Esophagus squamous epithelium (tissue), 5 donors: ENCODE results near the gene TCP11L1. TPM values are rescaled to one million over a fixed set of nuclear protein-coding genes. Genes with fewer than 3 reads are reported as not detected.

Experiments used
- DNase-seq: peaks from one replicate; lab custom pipeline; 2025; lab: John Stamatoyannopoulos, UW
- H3K27ac ChIP-seq, 4 donors: fragments of 200-600 bp; sonication (generic); one replicate each; pipeline ENCODE4 v1.5.1; 2016 to 2019; ENCODE audit warnings: mild to moderate bottlenecking in 1 of 4
- H3K27me3 ChIP-seq, 4 donors: fragments of 200-600 bp; sonication (generic); 1 replicate in 3 of 4; 2 replicates in 1 of 4; pipeline versions ENCODE4 v1.5.1 to v1.6.0; 2017 to 2021; ENCODE audit warnings: antibody characterized with exemption in 1 of 4
- H3K36me3 ChIP-seq, 3 donors: fragments of 200-600 bp; sonication (generic); one replicate each; pipeline ENCODE4 v1.5.1; 2016 to 2019
- H3K4me1 ChIP-seq, 3 donors: fragments of 200-600 bp; sonication (generic); one replicate each; pipeline ENCODE4 v1.5.1; 2017 to 2019
- H3K4me3 ChIP-seq, 4 donors: fragments of 200-600 bp; sonication (generic); 1 replicate in 3 of 4; 2 replicates in 1 of 4; pipeline ENCODE4 v1.5.1; 2016 to 2019; ENCODE audit warnings: mild to moderate bottlenecking in 2 of 4, moderate library complexity in 1 of 4
- H3K9me3 ChIP-seq, 3 donors: fragments of 200-600 bp; sonication (generic); one replicate each; pipeline ENCODE4 v1.5.1; 2016 to 2019
- POLR2A ChIP-seq, 4 donors: fragments of 450-650 bp; IDR thresholded peaks; one replicate each; pipeline ENCODE4 v1.6.1; 2017; ENCODE audit warnings: antibody characterized with exemption in 4 of 4, mild to moderate bottlenecking in 4 of 4, moderate library complexity in 3 of 4
- WGBS, 2 donors: methylation state at CpG; one replicate each; pipeline ENCODE4 v1.1.5; 2018; 5-methylcytosine and 5-hydroxymethylcytosine counted together
- intact Hi-C: fragments of 100-400 bp; cut with DNase I; formaldehyde crosslinking; loops from one replicate; pipeline ENCODE4 v1.15.0; 2022
- total RNA-seq, 4 donors: library from RNA; depleted of rRNA; stranded (reverse); fragments of >200 nt; gene quantifications; one replicate each; pipeline ENCODE4 v1.1.0, GENCODE V29; 2016
- TF ChIP-seq, protein P1 (sequence below), 6 experiments: fragments of 450-650 bp in 4 of 6; fragments of 200-600 bp in 2 of 6; sonication (generic) in 2 of 6; IDR thresholded peaks; one replicate each; pipeline ENCODE4 v1.5.1; 2016 to 2019; ENCODE audit warnings: antibody characterized with exemption in 6 of 6, mild to moderate bottlenecking in 4 of 6, moderate library complexity in 4 of 6
- donor health status: DM: yes; HTN: yes; CAD: no.

Gene TCP11L1
- total RNA-seq, 4 donors from 2014 or later, result 15.0 to 31.8 (median 17.7) TPM

DNA sequence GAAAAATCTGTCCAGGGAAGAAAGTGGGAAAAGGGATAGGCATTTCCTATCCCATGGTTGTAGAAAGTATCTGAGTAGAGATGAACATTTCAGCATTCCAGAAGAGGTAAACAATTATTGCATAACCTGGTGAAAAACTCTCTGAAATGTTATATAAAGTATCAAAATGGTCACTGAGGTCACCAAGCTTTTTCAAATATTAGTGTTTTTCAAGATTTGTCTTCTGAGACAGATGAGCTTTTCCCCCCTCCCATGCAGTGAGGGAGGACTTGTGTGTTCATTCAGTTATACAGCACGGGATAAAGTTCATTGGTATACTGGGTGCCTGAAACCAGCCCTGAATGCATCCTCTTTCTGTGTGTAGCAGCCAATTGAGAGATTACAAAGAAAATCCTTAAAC lies 25.6 kb upstream of the TCP11L1 start:
- peaks cover 3 to 44% (median 6%) of the 10 kb centered on the region in 3 donors for H3K4me1 ChIP-seq
- peaks cover 0 to 11% (median 0%) of the 10 kb centered on the region in 4 donors for H3K27me3 ChIP-seq
- DNase-seq, result no peak
- no peak overlapping the region for H3K4me3 ChIP-seq
- TF ChIP-seq POLR2A (IDR thresholded peaks at IDR 0.05), result no peak
- TF ChIP-seq, protein P1, sequence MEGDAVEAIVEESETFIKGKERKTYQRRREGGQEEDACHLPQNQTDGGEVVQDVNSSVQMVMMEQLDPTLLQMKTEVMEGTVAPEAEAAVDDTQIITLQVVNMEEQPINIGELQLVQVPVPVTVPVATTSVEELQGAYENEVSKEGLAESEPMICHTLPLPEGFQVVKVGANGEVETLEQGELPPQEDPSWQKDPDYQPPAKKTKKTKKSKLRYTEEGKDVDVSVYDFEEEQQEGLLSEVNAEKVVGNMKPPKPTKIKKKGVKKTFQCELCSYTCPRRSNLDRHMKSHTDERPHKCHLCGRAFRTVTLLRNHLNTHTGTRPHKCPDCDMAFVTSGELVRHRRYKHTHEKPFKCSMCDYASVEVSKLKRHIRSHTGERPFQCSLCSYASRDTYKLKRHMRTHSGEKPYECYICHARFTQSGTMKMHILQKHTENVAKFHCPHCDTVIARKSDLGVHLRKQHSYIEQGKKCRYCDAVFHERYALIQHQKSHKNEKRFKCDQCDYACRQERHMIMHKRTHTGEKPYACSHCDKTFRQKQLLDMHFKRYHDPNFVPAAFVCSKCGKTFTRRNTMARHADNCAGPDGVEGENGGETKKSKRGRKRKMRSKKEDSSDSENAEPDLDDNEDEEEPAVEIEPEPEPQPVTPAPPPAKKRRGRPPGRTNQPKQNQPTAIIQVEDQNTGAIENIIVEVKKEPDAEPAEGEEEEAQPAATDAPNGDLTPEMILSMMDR (IDR thresholded peaks at IDR 0.05), result no peak
- H3K36me3 ChIP-seq, result no peaks in the 10 kb centered on the region
- WGBS, 2 donors, result 47 to 54% methylated on average over 1 of the region's 1 CpG
- no peaks in the 10 kb centered on the region for H3K9me3 ChIP-seq
- no peak overlapping the region for H3K27ac ChIP-seq
- intact Hi-C loops, result no loop called here

DNA sequence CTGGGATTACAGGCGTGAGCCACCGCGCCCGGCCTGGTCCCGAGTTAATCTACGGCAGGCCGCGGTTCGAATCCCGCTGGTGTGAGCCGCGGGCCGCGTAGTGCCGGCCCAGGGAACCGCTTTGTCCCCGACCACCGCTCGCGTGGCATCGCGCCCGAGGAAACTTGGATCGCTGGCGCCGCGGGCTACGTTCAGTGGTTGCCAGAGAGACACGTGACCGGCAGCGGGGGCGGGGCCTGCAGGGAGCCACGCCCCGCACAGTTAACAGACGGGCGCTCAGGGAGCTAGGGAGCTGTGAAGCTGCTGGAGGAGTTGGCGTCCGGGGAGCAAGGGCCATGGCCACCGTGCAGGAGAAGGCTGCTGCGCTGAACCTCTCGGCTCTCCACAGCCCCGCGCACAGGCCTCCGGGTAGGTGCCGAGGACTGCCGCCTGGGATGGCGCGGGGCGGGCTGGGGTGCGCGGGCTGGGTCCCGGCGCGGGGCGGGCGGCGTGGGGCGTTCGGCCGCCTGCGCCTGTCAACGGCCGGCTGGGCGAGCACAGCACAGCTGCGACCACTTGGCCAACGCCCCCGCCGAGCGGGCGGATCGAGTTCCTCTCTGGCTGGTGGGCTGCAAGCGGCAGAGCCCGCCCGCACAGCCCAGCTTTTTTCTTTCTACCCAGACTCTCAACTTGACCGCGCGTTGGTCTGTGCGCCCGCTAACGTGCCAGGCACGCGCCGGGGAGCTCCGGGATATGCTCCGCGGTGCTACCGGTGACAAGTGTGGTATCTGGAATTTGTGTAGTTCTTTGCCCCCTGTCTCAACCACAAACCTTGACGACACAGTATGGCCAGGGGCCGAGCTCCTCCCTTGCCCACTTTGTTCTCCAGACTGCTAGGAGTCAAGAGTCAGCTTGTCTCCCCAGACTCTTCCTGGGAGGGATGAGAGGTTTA lies 23.5 kb upstream of the TCP11L1 start, which contains the start of gene DEPDC7:
Gene DEPDC7 (plus strand): TSS at position 258 of the 931 bp plus-strand sequence. CDS start 78 bp downstream, at position 336.
- intact Hi-C loops, result no loop called here
- no peaks in the 10 kb centered on the region for H3K36me3 ChIP-seq
- TF ChIP-seq, protein P1 (IDR thresholded peaks at IDR 0.05), result no peak
- TF ChIP-seq POLR2A (IDR thresholded peaks at IDR 0.05), result peak in 3 of 4 donors; percentile 16 to 66 (median 28)
- peak; percentile 13 for DNase-seq
- peak within 1 kb of the TSS; percentile 76 to 85 (median 81) for H3K27ac ChIP-seq
- H3K27me3 ChIP-seq, result peaks cover 0 to 11% (median 0%) of the 10 kb centered on the region in 4 donors
- H3K4me1 ChIP-seq, result peaks cover 3 to 43% (median 6%) of the 10 kb centered on the region in 3 donors
- H3K9me3 ChIP-seq, result no peaks in the 10 kb centered on the region
- H3K4me3 ChIP-seq, result peak within 1 kb of the TSS; percentile 63 to 89 (median 71)
- WGBS, 2 donors, result 3 to 5% methylated on average over 6 to 21 of the region's 89 CpGs

DNA sequence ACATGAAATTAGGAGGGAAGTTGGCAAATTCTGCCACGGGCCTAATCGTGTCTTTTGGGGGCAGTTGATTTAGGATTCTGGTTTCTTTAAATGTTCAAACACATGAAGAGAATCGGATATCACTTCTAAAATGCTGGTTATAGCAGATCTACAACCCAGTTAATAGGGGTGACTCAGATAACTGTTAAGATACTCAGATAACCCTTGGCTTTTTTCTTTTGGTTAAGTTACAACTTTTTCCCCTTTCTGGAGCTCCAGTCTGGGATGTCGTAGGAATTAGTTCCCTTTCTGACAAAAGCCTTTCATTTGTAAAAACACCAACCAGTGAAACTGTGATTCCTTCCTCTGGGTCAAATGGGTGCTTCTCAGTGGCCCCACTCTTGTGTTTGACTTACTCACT lies 22.7 kb upstream of the TCP11L1 start:
- intact Hi-C loops, result no loop called here
- 22 to 36% methylated on average over 4 of the region's 4 CpGs for WGBS, 2 donors
- Histone ChIP-seq H3K36me3 (no peaks in the 10 kb centered on the region), H3K9me3 (no peaks in the 10 kb centered on the region), H3K4me3 (peak overlapping the region; percentile 63 to 89 (median 71)), H3K4me1 (peaks cover 0 to 40% (median 4%) of the 10 kb centered on the region in 3 donors), H3K27ac (peak overlapping the region in 3 of 4 donors; percentile 76 to 85 (median 79)), H3K27me3 (peaks cover 0 to 11% (median 0%) of the 10 kb centered on the region in 4 donors)
- TF ChIP-seq POLR2A (IDR thresholded peaks at IDR 0.05), result no peak
- TF ChIP-seq, protein P1 (IDR thresholded peaks at IDR 0.05), result no peak
- no peak for DNase-seq

DNA sequence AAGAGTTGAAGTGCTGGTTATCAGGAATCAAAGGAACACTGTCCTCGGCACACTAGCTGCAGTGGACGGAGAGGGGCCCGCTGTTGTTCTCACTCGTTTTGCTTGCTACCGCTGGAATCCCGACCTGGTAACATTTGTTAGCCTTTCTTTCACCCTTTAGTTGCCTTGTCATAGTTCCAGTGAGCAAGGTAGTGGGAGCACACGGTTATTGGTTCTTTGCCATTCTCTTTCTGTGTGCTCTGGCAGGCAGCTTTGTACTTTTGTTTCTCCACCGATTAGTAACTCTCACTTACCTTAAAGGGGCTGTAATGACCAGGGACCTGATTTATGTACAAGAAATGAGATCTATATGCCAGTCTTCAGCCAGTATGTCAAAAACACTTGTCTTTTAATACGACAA lies 21.9 kb upstream of the TCP11L1 start:
- Histone ChIP-seq H3K4me1 (peaks cover 0 to 40% (median 3%) of the 10 kb centered on the region in 3 donors), H3K4me3 (peak overlapping the region in 3 of 4 donors; percentile 67 to 89 (median 75)), H3K27me3 (peaks cover 0 to 11% (median 0%) of the 10 kb centered on the region in 4 donors), H3K36me3 (no peaks in the 10 kb centered on the region), H3K27ac (peak overlapping the region in 1 of 4 donors; percentile 79), H3K9me3 (no peaks in the 10 kb centered on the region)
- DNase-seq, result no peak
- 41 to 46% methylated on average over 9 of the region's 9 CpGs for WGBS, 2 donors
- intact Hi-C loops, result no loop called here
- TF ChIP-seq POLR2A (IDR thresholded peaks at IDR 0.05), result no peak
- TF ChIP-seq, protein P1 (IDR thresholded peaks at IDR 0.05), result no peak

DNA sequence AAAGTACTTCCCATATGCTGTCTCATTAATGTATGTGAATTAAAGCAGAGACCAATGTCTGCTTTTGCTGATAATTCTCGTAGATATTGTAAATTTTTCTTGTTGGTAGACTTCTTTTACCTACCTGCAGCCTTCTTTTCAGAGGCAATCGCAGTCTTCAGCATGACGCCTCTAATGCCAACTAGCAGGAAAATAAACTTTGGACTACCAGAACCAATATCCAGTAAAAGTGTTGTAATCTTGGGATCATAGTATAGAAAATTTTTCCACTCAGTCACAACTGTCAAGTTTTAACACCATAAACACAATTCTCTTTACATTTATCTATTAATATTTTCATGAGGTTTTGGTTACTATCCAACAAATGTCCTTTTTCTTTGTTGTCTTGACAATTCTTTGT lies 21.4 kb upstream of the TCP11L1 start:
- no peak for DNase-seq
- no peaks in the 10 kb centered on the region for H3K36me3 ChIP-seq
- peak overlapping the region in 2 of 4 donors; percentile 67 to 89 for H3K4me3 ChIP-seq
- no peaks in the 10 kb centered on the region for H3K9me3 ChIP-seq
- H3K27ac ChIP-seq, result peak overlapping the region in 1 of 4 donors; percentile 79
- intact Hi-C loops, result no loop called here
- H3K4me1 ChIP-seq, result peaks cover 0 to 40% (median 3%) of the 10 kb centered on the region in 3 donors
- TF ChIP-seq, protein P1 (IDR thresholded peaks at IDR 0.05), result no peak
- TF ChIP-seq POLR2A (IDR thresholded peaks at IDR 0.05), result no peak
- WGBS, 2 donors, result 60 to 72% methylated on average over 3 of the region's 3 CpGs
- H3K27me3 ChIP-seq, result peaks cover 0 to 11% (median 0%) of the 10 kb centered on the region in 4 donors
